A549 (cell line): ENCODE results near the gene TSC2.
"Not testable (repeated sequence)": the region's sequence is repeated elsewhere in the genome, so short reads cannot be mapped to it uniquely, and the experiment has no call there.

ENCODE experiments used
- BHLHE40 ChIP-seq: IDR thresholded peaks from 2 replicates; pipeline ENCODE4 v1.6.1; 2012; ENCODE audit warnings: low read depth, low read length, inconsistent platforms
- CTCF ChIP-seq: fragments of >200 bp; sonication (Bioruptor Twin); formaldehyde crosslinking; IDR thresholded peaks from 3 replicates; pipeline ENCODE4 v1.5.1; 2016
- NPAS2 ChIP-seq: fragments of 250-450 bp; sonication (Bioruptor Pico); IDR thresholded peaks from 2 replicates; pipeline ENCODE4 v1.8.0; 2022; ENCODE audit warnings: mild to moderate bottlenecking, moderate library complexity, borderline replicate concordance
- POLR2A ChIP-seq: IDR thresholded peaks from 2 replicates; pipeline ENCODE4 v1.6.1; 2012; ENCODE audit warnings: mild to moderate bottlenecking, low read length
- RAD21 ChIP-seq, 2 experiments: fragments of >200 bp in 1 of 2; sonication (Bioruptor Twin) in 1 of 2; formaldehyde crosslinking in 1 of 2; IDR thresholded peaks in 1 of 2; conservative IDR thresholded peaks in 1 of 2; 2 replicates in 1 of 2; 3 replicates in 1 of 2; pipeline ENCODE4 v1.6.1; 2012 to 2018; ENCODE audit warnings: inconsistent platforms in 1 of 2

- not testable (repeated sequence) for TF ChIP-seq CTCF; NPAS2; BHLHE40; RAD21 (conservative IDR thresholded peaks at IDR 0.05 in 1 of 2, IDR thresholded peaks at IDR 0.05 in 1 of 2); POLR2A
These were observed 49.9 kb downstream of the TSC2 start for GRCh38 chr16:2097689-2098088.
